DMS153 (cell line): ENCODE data around the gene MPDU1.
"Not testable (repeated sequence)": the region's sequence is repeated elsewhere in the genome, so short reads cannot be mapped to it uniquely, and the experiment has no call there.

Experiments used
- DNase-seq: peaks from one replicate; lab custom pipeline; 2025; lab: John Stamatoyannopoulos, UW

MPDU1 gene

DNA sequence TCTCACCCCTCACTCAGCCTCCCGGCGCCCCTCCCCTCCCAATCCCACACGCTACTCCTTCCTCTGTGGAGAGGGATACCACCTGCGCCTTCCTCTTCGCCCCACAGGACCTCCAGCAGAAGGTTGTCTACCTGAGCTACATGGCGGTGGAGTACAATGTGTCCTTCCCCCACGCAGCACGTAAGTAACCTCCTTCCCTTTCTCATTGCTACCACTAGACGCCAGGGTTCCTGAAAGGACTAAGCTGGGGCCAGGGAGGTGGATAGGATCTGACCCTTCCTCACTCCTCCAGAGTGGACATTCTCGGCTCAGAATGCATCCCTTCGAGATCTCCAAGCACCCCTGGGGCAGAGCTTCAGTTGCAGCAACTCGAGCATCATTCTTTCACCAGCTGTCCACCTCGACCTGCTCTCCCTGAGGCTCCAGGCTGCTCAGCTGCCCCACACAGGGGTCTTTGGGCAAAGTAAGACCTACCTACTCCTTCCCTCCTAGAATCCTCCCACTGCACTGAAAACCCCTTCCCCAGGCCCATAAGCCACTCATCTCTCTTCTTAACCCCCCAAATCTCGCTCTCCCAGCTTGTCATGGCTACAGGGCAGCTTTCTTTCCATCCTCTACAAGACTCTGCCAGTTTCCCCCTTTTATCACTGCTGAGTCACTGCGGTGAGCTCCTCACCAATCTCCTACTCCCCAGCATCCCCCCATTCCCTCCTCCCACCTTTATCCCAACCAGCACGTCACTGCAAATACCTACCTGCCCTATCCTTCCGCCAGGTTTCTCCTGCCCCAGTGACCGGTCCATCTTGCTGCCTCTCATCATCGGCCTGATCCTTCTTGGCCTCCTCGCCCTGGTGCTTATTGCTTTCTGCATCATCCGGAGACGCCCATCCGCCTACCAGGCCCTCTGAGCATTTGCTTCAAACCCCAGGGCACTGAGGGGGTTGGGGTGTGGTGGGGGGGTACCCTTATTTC lies 2.8 kb upstream of the MPDU1 start:
- no peak for DNase-seq

- no peak for DNase-seq
Observed at GRCh38 chr17:7582396-7583252, 1.0 kb upstream of the MPDU1 start.

- no peak for DNase-seq
Observed at GRCh38 chr17:7586673-7587419, 3.2 kb downstream of the MPDU1 start.

DNA sequence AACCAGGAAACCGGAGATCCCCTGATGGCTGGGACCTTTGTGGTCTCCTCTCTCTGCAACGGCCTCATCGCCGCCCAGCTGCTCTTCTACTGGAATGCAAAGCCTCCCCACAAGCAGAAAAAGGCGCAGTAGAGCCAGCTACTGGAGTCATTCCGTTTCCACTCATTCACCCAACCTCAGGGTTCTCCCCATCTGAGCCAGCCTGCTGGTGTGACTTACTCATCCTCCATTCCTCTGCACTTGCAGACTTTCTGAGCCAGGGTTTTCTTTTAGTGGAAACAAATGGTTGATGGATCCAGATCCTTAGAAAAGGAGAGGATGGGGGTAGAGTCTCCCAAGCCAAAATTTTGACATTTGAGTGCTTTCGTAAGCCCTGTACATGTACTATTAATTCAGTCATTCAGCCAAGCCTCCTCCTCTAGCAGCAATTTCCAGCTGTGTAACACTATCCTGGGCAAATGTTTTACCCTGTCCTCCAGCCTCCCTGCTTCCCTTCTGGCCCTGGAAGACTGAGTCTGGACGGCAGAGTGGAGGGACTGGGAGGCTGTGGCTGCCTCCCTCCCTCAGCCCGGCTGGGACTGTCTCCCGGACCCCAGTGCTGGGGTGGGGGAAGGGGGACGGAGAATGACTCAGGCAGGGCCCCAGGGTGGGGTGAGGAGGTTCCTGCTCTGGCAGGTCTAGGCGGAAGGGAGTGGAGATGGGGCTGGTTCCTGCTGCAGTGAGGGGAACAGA lies 3.9 kb downstream of the MPDU1 start:
- DNase-seq, result no peak

DNA sequence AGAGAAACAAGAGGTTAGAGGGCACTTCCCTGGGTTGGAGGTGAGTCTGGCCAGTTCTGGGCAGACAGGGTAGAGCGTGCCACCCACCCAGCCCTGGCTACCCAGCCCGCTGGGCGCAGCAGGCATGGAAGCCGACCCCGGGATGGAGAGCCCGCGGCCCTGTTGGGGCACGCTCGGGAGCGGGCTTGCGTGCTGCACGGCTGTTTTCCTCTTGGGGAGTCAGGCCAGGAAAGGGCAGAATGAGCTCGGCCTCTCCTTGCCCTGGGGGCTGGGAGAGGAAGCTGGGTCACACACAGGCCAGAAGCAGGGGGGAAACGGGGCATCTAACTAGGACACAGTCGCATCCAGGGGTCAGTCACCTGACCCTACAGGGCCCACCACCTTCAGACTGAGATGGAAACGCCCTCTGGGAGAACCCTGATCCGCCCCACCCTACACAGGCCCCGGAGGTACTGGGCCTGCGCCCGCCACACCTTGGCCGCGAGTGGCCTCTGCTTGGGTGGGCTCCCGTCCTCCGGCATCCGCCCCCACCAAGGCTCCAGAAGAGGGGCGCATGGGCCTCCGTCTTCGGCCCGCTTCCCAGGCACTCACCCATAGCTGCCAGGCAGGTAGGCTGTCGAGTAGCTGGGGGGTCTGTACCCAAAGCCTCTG lies 5.0 kb downstream of the MPDU1 start:
- DNase-seq, result no peak

DNA sequence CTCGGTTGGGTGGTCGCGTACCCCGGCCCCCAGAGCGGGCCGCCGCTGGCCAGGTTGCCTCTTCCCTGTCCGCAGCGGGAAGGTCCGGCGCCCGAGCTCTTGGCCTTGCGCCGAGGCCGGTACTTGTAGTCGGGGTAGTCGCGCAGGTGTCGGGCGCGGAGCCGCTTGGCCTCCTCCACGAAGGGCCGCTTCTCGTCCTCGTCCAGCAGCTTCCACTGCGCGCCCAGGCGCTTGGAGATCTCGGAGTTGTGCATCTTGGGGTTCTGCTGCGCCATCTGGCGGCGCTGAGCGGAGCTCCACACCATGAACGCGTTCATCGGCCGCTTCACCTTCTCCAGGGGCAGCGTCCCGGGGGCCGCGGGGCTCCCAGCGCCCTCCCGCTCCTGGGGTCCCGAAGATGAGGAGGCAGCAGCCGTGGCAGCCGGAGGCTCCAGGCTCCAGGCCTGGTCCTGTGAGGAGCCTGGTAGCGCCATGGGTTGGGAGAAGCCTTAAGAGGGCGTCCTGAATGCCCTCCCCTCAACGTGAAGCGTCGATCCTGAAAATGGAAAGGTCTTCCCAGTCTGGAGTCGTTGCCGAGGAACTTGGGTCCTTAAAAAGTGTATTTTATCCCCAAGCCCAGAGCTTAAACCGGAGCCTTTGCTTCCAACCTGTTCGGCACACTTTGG lies 5.7 kb downstream of the MPDU1 start:
- DNase-seq, result no peak

DNA sequence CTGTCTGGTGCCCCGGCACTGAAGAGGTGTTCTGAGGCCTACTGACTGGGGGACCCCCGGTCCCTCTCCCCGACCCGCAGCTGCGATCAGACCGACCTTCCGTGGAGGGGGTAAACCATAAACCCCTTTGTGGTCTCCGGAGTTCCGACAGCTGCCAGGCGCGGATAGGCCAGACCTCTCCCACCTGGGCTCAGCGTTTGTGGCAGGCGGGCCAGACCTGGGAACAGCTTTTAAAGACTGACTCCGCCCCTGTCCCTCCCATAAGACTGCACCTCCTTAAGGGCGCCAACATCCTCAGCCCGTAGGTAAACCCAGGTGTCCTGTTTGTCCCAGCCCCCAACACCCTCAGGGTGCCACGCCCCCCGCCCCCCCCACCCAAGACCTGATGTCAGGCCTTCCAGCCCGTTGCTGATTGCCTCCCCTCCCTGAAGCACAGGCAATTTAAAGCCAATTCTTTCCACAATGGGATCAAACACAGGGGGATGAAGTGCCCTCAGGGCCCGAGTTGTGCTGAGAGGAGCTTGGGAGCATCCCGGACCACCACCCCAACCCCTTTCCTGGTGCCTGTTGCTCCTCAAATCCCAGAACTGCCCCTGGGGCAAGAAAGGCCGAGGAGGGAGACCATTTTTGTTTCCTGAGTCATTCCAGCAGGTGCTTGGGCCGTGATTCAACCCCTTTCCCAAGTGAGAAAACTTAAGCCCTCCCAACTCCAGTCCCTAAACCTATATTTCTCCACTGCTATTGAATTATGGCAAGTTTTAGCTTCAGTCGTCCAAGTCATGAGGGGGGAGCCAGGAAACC lies 6.4 kb downstream of the MPDU1 start, which contains the start of gene SOX15:
Gene SOX15, minus strand, starts transcription at position 204 of the 801 bp plus-strand sequence. CDS start 418 bp downstream, outside the sequence.
- DNase-seq, result no peak

DNA sequence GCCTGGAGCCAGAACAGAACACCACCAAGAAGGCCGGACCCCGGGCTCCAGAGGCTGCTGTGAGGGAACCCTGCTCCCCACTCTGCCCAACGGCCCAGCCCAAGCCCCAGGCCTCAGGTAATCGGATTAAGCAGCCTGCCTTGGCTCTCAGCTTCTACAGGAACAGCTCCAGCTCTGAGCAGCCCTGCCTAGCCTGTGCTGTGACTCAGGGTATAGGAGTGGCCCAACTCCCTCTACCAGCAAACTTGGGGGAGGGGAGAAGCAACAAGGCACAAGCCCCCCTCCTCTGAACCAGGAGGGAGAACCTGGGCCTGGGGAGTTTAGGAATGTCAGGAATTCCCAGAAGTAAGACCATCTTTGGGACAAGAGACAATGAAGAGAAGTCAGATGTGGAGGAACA lies 7.1 kb downstream of the MPDU1 start:
- no peak for DNase-seq

- no peak for DNase-seq
Observed at GRCh38 chr17:7591596-7591995, 7.9 kb downstream of the MPDU1 start.

GRCh38 chr17:7592422-7593021 lies 8.9 kb downstream of the MPDU1 start:
- DNase-seq, result no peak

GRCh38 chr17:7593296-7593695 lies 9.6 kb downstream of the MPDU1 start:
- DNase-seq, result no peak

- not testable (repeated sequence) for DNase-seq
Observed at GRCh38 chr17:7597561-7597960, 13.9 kb downstream of the MPDU1 start.

DNA sequence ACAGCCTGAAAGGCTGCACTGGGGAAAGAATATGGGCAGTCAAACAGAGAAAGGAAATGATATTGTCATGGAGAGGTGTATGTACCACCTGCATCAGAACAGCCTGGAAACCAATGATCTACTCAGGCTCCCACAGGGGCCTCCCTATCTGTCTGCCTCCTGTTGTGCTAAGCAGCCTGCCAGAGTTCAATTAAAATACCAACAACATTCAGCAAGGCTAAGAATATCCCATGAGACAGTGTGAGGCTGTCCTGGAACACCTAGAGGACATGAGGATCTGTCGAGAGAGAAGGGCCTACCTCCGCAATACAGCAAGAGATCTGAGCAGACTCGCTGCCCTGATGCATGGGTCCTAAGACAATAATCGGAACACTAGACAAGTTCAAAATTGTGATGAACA lies 22.6 kb downstream of the MPDU1 start:
- DNase-seq, result no peak

- no peak for DNase-seq
Observed at GRCh38 chr17:7610641-7611040, 27.0 kb downstream of the MPDU1 start.

DNA sequence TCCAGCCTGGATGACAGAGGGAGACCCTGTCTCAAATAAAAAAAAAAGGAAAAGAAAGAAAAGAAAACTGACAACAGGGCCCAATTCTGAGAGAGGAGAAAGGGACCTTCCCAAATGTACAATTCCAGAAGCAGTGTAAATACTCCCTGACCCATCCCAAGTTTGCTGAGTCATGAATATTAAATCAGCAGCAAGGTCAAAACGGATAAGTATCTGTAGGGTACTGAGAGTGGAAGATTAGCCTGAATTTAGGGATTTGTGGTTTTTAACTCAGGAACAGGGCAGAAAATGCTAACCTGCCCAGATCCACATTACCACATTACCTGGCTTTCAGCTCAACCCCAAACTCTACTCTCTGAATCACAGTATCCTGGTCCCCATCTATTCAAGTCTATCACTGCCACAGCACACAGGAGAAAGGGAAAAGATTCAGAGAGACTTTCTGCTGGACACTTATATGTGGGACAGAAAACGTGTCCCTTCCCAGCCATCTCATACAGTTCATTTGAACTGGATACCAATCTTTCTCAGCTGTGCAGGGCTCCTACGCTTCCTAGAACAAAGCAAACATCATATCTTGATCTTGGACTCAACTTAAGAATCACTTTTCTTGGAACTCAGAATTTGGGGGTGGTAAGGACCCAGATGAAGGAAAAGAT lies 28.1 kb downstream of the MPDU1 start:
- no peak for DNase-seq

DNA sequence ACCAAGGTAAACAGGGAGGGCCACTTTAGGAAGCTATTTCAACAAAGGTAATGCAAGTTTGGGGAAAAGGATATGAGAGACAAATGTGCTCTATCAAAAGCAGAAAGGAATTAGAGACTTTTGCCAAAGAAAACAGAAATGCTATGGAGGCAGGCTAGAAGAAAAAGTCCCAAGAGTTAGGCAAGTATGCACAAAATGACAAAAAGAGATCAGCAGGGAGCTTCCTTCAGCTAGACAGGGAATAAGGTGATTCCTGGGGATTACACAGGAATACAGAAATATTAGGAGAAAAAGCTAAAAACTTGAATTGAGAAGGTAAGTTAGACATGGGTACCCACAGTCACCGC lies 28.6 kb downstream of the MPDU1 start:
- DNase-seq, result no peak

DNA sequence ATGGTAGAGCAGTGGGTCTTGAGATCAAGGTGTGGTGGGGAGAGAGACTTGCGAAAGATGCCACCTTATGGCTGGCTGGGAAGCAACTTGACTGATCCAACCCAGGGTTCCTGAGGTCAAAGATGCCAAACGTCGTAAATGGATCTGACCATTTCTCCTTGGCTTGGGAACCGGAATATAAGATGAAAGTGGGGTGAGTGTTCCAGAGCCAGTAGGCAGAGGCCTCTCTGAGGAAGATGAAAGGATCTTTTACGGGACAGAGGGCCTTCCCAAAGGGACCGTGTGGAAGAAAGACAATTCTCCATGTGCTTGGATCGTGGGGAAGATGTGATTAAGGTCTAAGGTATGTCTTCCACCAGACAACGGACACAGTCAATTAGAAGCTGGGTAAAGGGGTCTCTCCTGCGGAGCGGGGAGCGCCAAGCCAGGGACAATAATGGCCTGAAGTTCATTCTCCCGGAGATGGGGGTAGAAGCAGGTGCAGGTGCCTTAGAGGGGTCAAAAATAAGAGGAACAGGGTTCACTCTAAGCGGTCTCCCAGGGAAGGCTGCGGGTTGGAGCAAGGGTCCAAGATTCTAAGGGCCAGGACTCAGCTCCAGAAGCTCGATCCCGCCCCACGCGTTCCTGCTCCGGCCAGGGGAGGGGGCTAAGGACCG lies 30.2 kb downstream of the MPDU1 start:
- no peak for DNase-seq
